ENCODE measurements around the gene UFD1. TPM values are rescaled to one million over a fixed set of nuclear protein-coding genes. Genes with fewer than 3 reads are reported as not detected.

UFD1 gene
- total and polyA plus RNA-seq, 2 donors (not counting 1 experiment from before 2014, with no cell fraction given) = 41.3 to 86.2 TPM

DNA sequence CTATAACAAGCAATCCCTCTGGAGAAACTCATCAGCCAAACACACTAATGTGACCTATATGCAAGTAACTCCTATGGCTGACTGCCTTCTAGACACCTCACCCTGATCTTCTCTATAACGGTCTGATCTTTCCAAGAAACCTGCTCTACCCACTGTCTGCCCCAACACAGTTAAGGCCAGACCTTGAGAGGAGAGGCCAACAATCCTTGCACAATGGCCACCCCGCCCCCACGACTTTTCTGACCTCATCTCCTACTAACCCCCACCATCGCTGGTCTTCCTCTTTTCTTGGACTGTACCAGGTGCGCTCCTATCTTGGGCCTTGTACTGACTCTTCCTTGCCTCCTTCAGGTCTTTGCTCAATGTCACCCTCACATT lies 59.9 kb downstream of the UFD1 start:
- no peak overlapping the region for H2AFZ ChIP-seq (ENCODE audit: low read length)
- H3K4me2 ChIP-seq (ENCODE audit: extremely low read depth, insufficient read depth, low read length) = no peak overlapping the region
- H3K27ac ChIP-seq (ENCODE audit: insufficient read depth, low read length) = no peak overlapping the region
- peaks cover 70% of the 10 kb centered on the region for H3K79me2 ChIP-seq (ENCODE audit: control insufficient read depth, insufficient read depth, low read length)
- no peaks in the 10 kb centered on the region for H3K36me3 ChIP-seq (ENCODE audit: control insufficient read depth, insufficient read depth, low read length)
- peaks cover 2% of the 10 kb centered on the region for H4K20me1 ChIP-seq (ENCODE audit: control insufficient read depth, extremely low read depth, insufficient read depth, low read length)
- H3K9ac ChIP-seq (ENCODE audit: insufficient read depth, low read length) = no peak overlapping the region
- H3K4me1 ChIP-seq (ENCODE audit: control insufficient read depth, extremely low read depth, insufficient read depth, low read length) = no peaks in the 10 kb centered on the region
- H3K9me3 ChIP-seq (ENCODE audit: control insufficient read depth, insufficient read depth, low read depth, low read length) = no peaks in the 10 kb centered on the region
- no peak overlapping the region for H3K4me3 ChIP-seq (replicated peaks in 1 of 4; ENCODE audit: control extremely low read depth in 1 of 4, insufficient read depth in 1 of 4, low read depth in 3 of 4, low read length in 4 of 4)
- no peaks in the 10 kb centered on the region for H3K27me3 ChIP-seq (ENCODE audit: control insufficient read depth, insufficient read depth, low read length)
- no peak for DNase-seq (ENCODE audit: low read depth in 2 of 2)
- TF ChIP-seq EZH2 (IDR thresholded peaks at IDR 0.05; ENCODE audit: low read length, missing control alignments) = no peak
- TF ChIP-seq, protein P1, sequence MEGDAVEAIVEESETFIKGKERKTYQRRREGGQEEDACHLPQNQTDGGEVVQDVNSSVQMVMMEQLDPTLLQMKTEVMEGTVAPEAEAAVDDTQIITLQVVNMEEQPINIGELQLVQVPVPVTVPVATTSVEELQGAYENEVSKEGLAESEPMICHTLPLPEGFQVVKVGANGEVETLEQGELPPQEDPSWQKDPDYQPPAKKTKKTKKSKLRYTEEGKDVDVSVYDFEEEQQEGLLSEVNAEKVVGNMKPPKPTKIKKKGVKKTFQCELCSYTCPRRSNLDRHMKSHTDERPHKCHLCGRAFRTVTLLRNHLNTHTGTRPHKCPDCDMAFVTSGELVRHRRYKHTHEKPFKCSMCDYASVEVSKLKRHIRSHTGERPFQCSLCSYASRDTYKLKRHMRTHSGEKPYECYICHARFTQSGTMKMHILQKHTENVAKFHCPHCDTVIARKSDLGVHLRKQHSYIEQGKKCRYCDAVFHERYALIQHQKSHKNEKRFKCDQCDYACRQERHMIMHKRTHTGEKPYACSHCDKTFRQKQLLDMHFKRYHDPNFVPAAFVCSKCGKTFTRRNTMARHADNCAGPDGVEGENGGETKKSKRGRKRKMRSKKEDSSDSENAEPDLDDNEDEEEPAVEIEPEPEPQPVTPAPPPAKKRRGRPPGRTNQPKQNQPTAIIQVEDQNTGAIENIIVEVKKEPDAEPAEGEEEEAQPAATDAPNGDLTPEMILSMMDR (conservative IDR thresholded peaks at IDR 0.05 in 1 of 2, IDR thresholded peaks at IDR 0.05 in 1 of 2; ENCODE audit: low read depth in 1 of 2, low read length in 2 of 2) = no peak

DNA sequence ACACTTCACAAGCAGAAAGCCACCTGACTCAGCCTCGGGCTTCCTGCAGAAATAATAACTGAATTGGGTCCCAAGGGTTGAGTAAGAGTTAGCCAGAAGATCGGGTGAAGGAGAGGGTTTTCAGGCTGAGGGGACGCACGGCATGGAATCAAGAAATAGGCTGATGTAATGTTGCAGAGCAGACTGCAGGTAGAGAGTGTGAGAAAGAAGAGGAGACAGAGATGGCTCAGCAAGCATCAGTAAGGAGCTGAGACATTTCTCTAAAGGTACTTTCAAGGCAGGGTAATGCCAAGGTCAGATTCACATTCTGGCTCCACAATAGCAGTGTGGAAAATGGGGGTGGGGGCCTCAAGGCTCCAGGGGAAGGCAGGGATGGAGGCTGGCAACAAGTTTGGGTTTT lies 66.1 kb downstream of the UFD1 start:
- H3K9me3 ChIP-seq (ENCODE audit: control insufficient read depth, insufficient read depth, low read depth, low read length) = no peaks in the 10 kb centered on the region
- no peak overlapping the region for H3K4me2 ChIP-seq (ENCODE audit: extremely low read depth, insufficient read depth, low read length)
- no peak overlapping the region for H3K27ac ChIP-seq (ENCODE audit: insufficient read depth, low read length)
- H3K4me3 ChIP-seq (replicated peaks in 1 of 4; ENCODE audit: control extremely low read depth in 1 of 4, insufficient read depth in 1 of 4, low read depth in 3 of 4, low read length in 4 of 4) = no peak overlapping the region
- peaks cover 41% of the 10 kb centered on the region for H3K79me2 ChIP-seq (ENCODE audit: control insufficient read depth, insufficient read depth, low read length)
- no peak for TF ChIP-seq EZH2 (IDR thresholded peaks at IDR 0.05; ENCODE audit: low read length, missing control alignments)
- TF ChIP-seq, protein P1 (conservative IDR thresholded peaks at IDR 0.05 in 1 of 2, IDR thresholded peaks at IDR 0.05 in 1 of 2; ENCODE audit: low read depth in 1 of 2, low read length in 2 of 2) = no peak
- H3K9ac ChIP-seq (ENCODE audit: insufficient read depth, low read length) = no peak overlapping the region
- no peak for DNase-seq (ENCODE audit: low read depth in 2 of 2)
- no peak overlapping the region for H2AFZ ChIP-seq (ENCODE audit: low read length)
- no peaks in the 10 kb centered on the region for H3K4me1 ChIP-seq (ENCODE audit: control insufficient read depth, extremely low read depth, insufficient read depth, low read length)
- no peaks in the 10 kb centered on the region for H4K20me1 ChIP-seq (ENCODE audit: control insufficient read depth, extremely low read depth, insufficient read depth, low read length)
- H3K36me3 ChIP-seq (ENCODE audit: control insufficient read depth, insufficient read depth, low read length) = peaks cover 7% of the 10 kb centered on the region
- no peaks in the 10 kb centered on the region for H3K27me3 ChIP-seq (ENCODE audit: control insufficient read depth, insufficient read depth, low read length)

DNA sequence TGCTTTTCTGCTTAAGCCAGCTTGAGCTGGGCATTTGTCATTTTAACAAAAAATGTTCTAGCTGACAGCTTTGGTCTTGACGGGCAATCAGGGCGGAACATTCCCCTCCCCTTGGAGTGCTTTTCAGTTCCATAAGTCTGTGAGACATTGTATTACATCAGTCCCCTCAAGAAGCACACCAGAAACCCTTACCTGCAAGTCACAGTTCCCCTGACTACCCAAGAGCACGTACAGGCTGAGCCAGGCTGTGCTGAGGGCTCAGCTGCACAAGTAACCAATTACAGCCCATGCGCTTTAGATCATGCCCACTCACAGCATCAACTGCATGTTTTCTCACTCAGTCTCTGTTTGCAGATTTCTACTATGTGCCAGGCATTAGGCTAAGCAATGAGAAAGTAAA lies 66.5 kb downstream of the UFD1 start:
- Histone ChIP-seq H3K36me3 (ENCODE audit: control insufficient read depth, insufficient read depth, low read length) (peaks cover 9% of the 10 kb centered on the region), H3K4me2 (ENCODE audit: extremely low read depth, insufficient read depth, low read length) (no peak overlapping the region), H2AFZ (ENCODE audit: low read length) (no peak overlapping the region), H3K4me1 (ENCODE audit: control insufficient read depth, extremely low read depth, insufficient read depth, low read length) (no peaks in the 10 kb centered on the region), H3K79me2 (ENCODE audit: control insufficient read depth, insufficient read depth, low read length) (peaks cover 37% of the 10 kb centered on the region), H3K9me3 (ENCODE audit: control insufficient read depth, insufficient read depth, low read depth, low read length) (no peaks in the 10 kb centered on the region), H3K9ac (ENCODE audit: insufficient read depth, low read length) (no peak overlapping the region), H4K20me1 (ENCODE audit: control insufficient read depth, extremely low read depth, insufficient read depth, low read length) (no peaks in the 10 kb centered on the region), H3K27me3 (ENCODE audit: control insufficient read depth, insufficient read depth, low read length) (no peaks in the 10 kb centered on the region), H3K27ac (ENCODE audit: insufficient read depth, low read length) (no peak overlapping the region), H3K4me3 (replicated peaks in 1 of 4; ENCODE audit: control extremely low read depth in 1 of 4, insufficient read depth in 1 of 4, low read depth in 3 of 4, low read length in 4 of 4) (no peak overlapping the region)
- TF ChIP-seq EZH2 (IDR thresholded peaks at IDR 0.05; ENCODE audit: low read length, missing control alignments) = no peak
- TF ChIP-seq, protein P1 (conservative IDR thresholded peaks at IDR 0.05 in 1 of 2, IDR thresholded peaks at IDR 0.05 in 1 of 2; ENCODE audit: low read depth in 1 of 2, low read length in 2 of 2) = no peak
- DNase-seq (ENCODE audit: low read depth in 2 of 2) = no peak

All from fibroblast of lung (primary cell).